ENCODE data around the gene NMD3.

The NMD3 gene

DNA sequence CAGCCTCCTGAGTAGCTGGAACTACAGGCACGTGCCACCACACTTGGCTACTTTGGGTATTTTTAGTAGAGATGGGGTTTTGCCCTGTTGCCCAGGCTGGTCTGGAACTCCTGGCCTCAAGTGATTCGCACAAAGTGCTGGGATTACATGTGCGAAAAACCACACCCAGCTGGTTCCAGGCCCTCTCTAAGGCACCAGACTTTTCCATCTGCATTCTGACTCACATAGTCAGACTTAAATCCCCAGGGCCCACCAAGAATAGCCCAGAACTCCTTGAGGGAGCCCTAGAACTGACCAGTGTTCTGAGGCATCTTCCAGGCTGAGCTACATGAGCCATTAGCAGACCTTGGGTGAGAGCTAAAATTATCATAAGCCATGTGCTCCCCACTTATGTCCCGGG is 68.1 kb downstream of the NMD3 start:
- no peak for DNase-seq

GRCh38 chr3:161291191-161291901 is 70.2 kb downstream of the NMD3 start:
- DNase-seq = no peak

DNA sequence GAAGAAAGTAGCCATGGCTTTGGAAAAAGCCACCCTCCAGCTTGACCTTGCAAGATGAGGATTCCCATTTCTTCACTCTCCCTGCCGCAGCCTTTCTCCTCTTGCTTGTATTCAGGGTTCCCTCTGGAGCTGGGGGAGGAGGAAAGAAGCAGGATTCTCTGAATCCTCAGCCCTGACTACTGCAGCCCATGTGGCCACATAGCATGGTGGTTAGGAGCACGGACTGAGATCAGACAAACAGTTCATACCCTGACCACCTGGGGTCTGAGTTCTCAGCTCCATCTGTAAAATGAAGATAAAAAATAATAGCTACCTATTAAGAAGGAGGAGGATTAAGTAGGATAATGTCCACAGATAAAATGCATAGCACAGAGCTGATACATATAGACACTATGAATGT is 72.3 kb downstream of the NMD3 start:
- DNase-seq = no peak

DNA sequence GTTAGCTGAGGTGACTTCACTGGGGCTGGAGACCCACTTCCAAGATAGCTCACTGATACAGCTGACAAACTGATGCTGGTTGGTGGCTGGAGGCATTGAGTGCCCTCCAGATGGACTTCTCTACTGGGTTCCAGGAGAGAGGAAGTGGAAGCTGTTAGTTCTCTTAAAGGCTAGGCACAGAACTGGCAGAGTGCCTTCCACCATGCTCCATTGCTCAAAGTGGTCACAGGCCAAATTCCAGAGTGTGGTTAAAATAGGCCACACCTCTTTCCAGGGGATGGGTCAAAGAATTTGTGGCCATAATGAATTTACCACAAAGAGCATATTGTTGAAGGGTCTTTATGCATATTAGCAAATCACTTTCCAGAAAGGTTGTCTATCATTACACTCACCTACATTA is 74.2 kb downstream of the NMD3 start:
- DNase-seq = no peak

DNA sequence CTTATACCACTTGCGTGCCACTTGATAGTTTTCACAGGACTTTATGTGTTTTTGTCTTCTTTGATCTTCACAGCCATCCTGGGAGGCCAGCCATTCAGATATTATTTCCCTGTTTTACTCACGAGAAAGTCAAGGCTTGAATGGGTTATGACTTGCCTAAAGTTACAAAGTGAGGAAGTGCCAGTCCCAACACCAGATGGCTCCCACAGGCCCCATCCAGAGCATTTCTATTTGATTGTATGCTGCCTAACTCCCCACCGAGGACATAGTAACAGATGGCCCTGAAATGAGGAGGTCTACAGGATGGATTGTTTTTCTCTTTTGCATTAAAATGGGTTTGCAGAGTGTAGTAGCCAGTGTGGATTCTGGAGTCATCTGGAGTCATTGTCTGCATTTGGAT is 75.7 kb downstream of the NMD3 start:
- DNase-seq = no peak
